ENCODE data around the gene MSS51. TPM values are rescaled to one million over a fixed set of nuclear protein-coding genes. Genes with fewer than 3 reads are reported as not detected.

MSS51 gene
- total RNA-seq, 1 donor = 2.2 TPM

GRCh38 chr10:73469579-73469978 is 36.2 kb upstream of the MSS51 start:
- peaks cover 67% of the 10 kb centered on the region for H3K36me3 ChIP-seq (ENCODE audit: insufficient read depth, low read length)

GRCh38 chr10:73467206-73467605 is 33.8 kb upstream of the MSS51 start:
- no peak for DNase-seq (ENCODE audit: insufficient read length, low spot score, missing footprints)
- H3K4me2 ChIP-seq (ENCODE audit: insufficient read depth, low read length) = no peak overlapping the region
- peaks cover 69% of the 10 kb centered on the region for H3K36me3 ChIP-seq (ENCODE audit: insufficient read depth, low read length)

More at GRCh38 chr10:73469579-73469978, 36.2 kb upstream of the MSS51 start:
- Histone ChIP-seq H3K27me3 (ENCODE audit: insufficient read depth, low read length) (no peaks in the 10 kb centered on the region), H3K79me2 (ENCODE audit: insufficient read depth, low read length) (no peaks in the 10 kb centered on the region), H4K20me1 (ENCODE audit: insufficient read depth, low read length) (no peaks in the 10 kb centered on the region), H3K4me1 (ENCODE audit: insufficient read depth, low read length) (no peaks in the 10 kb centered on the region), H3K4me2 (ENCODE audit: insufficient read depth, low read length) (no peak overlapping the region), H3K27ac (ENCODE audit: low read depth, low read length) (no peak overlapping the region), H3K4me3 (ENCODE audit: insufficient read depth, low read length) (no peak overlapping the region), H3K9me3 (ENCODE audit: low read depth, low read length) (no peaks in the 10 kb centered on the region), H2AFZ (ENCODE audit: low read length) (no peak overlapping the region)
- no peak for TF ChIP-seq CTCF (IDR thresholded peaks at IDR 0.05; ENCODE audit: extremely low read depth, low read depth, low read length)
- no peak for DNase-seq (ENCODE audit: insufficient read length, low spot score, missing footprints)

GRCh38 chr10:73465978-73466726 is 32.8 kb upstream of the MSS51 start:
- H3K27me3 ChIP-seq (ENCODE audit: insufficient read depth, low read length) = no peaks in the 10 kb centered on the region
- H3K79me2 ChIP-seq (ENCODE audit: insufficient read depth, low read length) = no peaks in the 10 kb centered on the region
- no peak overlapping the region for H3K4me2 ChIP-seq (ENCODE audit: insufficient read depth, low read length)
- no peak for TF ChIP-seq CTCF (IDR thresholded peaks at IDR 0.05; ENCODE audit: extremely low read depth, low read depth, low read length)
- no peaks in the 10 kb centered on the region for H4K20me1 ChIP-seq (ENCODE audit: insufficient read depth, low read length)
- no peak overlapping the region for H2AFZ ChIP-seq (ENCODE audit: low read length)
- H3K4me1 ChIP-seq (ENCODE audit: insufficient read depth, low read length) = no peaks in the 10 kb centered on the region
- no peak overlapping the region for H3K27ac ChIP-seq (ENCODE audit: low read depth, low read length)
- H3K36me3 ChIP-seq (ENCODE audit: insufficient read depth, low read length) = peaks cover 73% of the 10 kb centered on the region
- no peak overlapping the region for H3K4me3 ChIP-seq (ENCODE audit: insufficient read depth, low read length)
- no peak for DNase-seq (ENCODE audit: insufficient read length, low spot score, missing footprints)
- no peaks in the 10 kb centered on the region for H3K9me3 ChIP-seq (ENCODE audit: low read depth, low read length)

More at GRCh38 chr10:73467206-73467605, 33.8 kb upstream of the MSS51 start:
- Histone ChIP-seq H3K27ac (ENCODE audit: low read depth, low read length) (no peak overlapping the region), H2AFZ (ENCODE audit: low read length) (no peak overlapping the region), H3K79me2 (ENCODE audit: insufficient read depth, low read length) (no peaks in the 10 kb centered on the region), H3K4me3 (ENCODE audit: insufficient read depth, low read length) (no peak overlapping the region), H3K9me3 (ENCODE audit: low read depth, low read length) (no peaks in the 10 kb centered on the region), H3K4me1 (ENCODE audit: insufficient read depth, low read length) (no peaks in the 10 kb centered on the region), H4K20me1 (ENCODE audit: insufficient read depth, low read length) (no peaks in the 10 kb centered on the region), H3K27me3 (ENCODE audit: insufficient read depth, low read length) (no peaks in the 10 kb centered on the region)
- TF ChIP-seq CTCF (IDR thresholded peaks at IDR 0.05; ENCODE audit: extremely low read depth, low read depth, low read length) = no peak

GRCh38 chr10:73460897-73461296 is 27.5 kb upstream of the MSS51 start:
- no peaks in the 10 kb centered on the region for H4K20me1 ChIP-seq (ENCODE audit: insufficient read depth, low read length)
- DNase-seq (ENCODE audit: insufficient read length, low spot score, missing footprints) = no peak
- no peaks in the 10 kb centered on the region for H3K4me1 ChIP-seq (ENCODE audit: insufficient read depth, low read length)
- H2AFZ ChIP-seq (ENCODE audit: low read length) = no peak overlapping the region
- H3K36me3 ChIP-seq (ENCODE audit: insufficient read depth, low read length) = peaks cover 48% of the 10 kb centered on the region
- no peaks in the 10 kb centered on the region for H3K9me3 ChIP-seq (ENCODE audit: low read depth, low read length)
- H3K79me2 ChIP-seq (ENCODE audit: insufficient read depth, low read length) = no peaks in the 10 kb centered on the region
- no peak for TF ChIP-seq CTCF (IDR thresholded peaks at IDR 0.05; ENCODE audit: extremely low read depth, low read depth, low read length)
- H3K4me3 ChIP-seq (ENCODE audit: insufficient read depth, low read length) = no peak overlapping the region
- H3K27ac ChIP-seq (ENCODE audit: low read depth, low read length) = no peak overlapping the region
- no peaks in the 10 kb centered on the region for H3K27me3 ChIP-seq (ENCODE audit: insufficient read depth, low read length)
- H3K4me2 ChIP-seq (ENCODE audit: insufficient read depth, low read length) = no peak overlapping the region

All from osteoblast (primary cell).